H1 (cell line): ENCODE measurements around the gene DIAPH2. TPM values are rescaled to one million over a fixed set of nuclear protein-coding genes. Genes with fewer than 3 reads are reported as not detected.

Experiments used
- BRCA1 ChIP-seq: IDR thresholded peaks from 2 replicates; pipeline ENCODE4 v1.6.1; 2012; ENCODE audit warnings: low read depth, low read length, improper control_type of control experiment
- E2F6 ChIP-seq: IDR thresholded peaks from 2 replicates; pipeline ENCODE4 v1.6.1; 2012; ENCODE audit warnings: inconsistent platforms
- JUND ChIP-seq: IDR thresholded peaks from 2 replicates; pipeline ENCODE4 v1.6.1; 2011; ENCODE audit warnings: mild to moderate bottlenecking, improper control_type of control experiment, low read length
- KDM4A ChIP-seq: IDR thresholded peaks from one replicate; pipeline ENCODE4 v1.7.1; 2012; ENCODE audit warnings: low read depth, mild to moderate bottlenecking, moderate library complexity, low read length, inconsistent platforms; ENCODE audit not compliant: severe bottlenecking
- RFX5 ChIP-seq: IDR thresholded peaks from 2 replicates; pipeline ENCODE4 v1.6.1; 2011; ENCODE audit warnings: low read depth, low read length, improper control_type of control experiment, borderline replicate concordance
- RXRA ChIP-seq: IDR thresholded peaks from 2 replicates; pipeline ENCODE4 v1.6.1; 2011; ENCODE audit warnings: low read depth, mild to moderate bottlenecking, low read length, moderate library complexity; ENCODE audit not compliant: insufficient read depth
- polyA plus RNA-seq, 7 experiments: library from polyadenylated mRNA; depleted of rRNA in 3 of 7; stranded (reverse) in 5 of 7; unstranded in 2 of 7; fragments of >200 nt in 5 of 7; fragments of 200-250 nt in 2 of 7; gene quantifications; 1 replicate in 5 of 7; 2 replicates in 1 of 7; 4 replicates in 1 of 7; pipeline versions ENCODE4 v1.2.1 to v1.2.3, GENCODE V29; 2011 to 2013; ENCODE audit warnings: missing spikeins in 2 of 7, mixed read lengths in 2 of 7
- total RNA-seq: library from RNA; stranded (reverse); fragmentation: NEBNext Ultra II Directional; extraction: Animal tissue kit (Norgen Biotek cat#: 25700); gene quantifications from 2 replicates; pipeline ENCODE4 v1.2.1, GENCODE V29; 2021

Gene DIAPH2
- total and polyA plus RNA-seq, 2 of the 8 experiments (the other 6 are each of a cell fraction or from before 2014, with no cell fraction given) = 4.4 to 24.3 TPM

- TF ChIP-seq RFX5 (no peak), KDM4A (no peak), E2F6 (no peak), RXRA (no peak), JUND (no peak), BRCA1 (no peak)
Measured at GRCh38 chrX:96703379-96703778, 18.7 kb downstream of the DIAPH2 start (continued).
